Activated CD4-positive, alpha-beta T cell treated with anti-CD3 and anti-CD28 coated beads, Interleukin-2, amount 50 U/mL, for 16 hours (primary cell): Measurements from ENCODE around the gene NPW.

Source experiments
- DNase-seq: peaks from one replicate; pipeline ENCODE4 v3.0.0-alpha.2; 2020

The NPW gene

GRCh38 chr16:1984347-1985225, 35.0 kb upstream of the NPW start:
- no peak for DNase-seq

- DNase-seq = no peak
Observed at GRCh38 chr16:1985466-1986150, 34.0 kb upstream of the NPW start.

GRCh38 chr16:1987198-1987597, 32.4 kb upstream of the NPW start:
- DNase-seq = no peak

- no peak for DNase-seq
Observed at GRCh38 chr16:1989209-1990100, 30.1 kb upstream of the NPW start, which contains the start of gene SYNGR3. TSS of gene SYNGR3 (plus strand) at chr16:1989970. CDS start at chr16:1990103, 133 bp downstream.

- no peak for DNase-seq
Observed at GRCh38 chr16:1990101-1990350, 29.6 kb upstream of the NPW start.

- DNase-seq = peak; percentile 46
Observed at GRCh38 chr16:1990351-1991134, 29.0 kb upstream of the NPW start.

GRCh38 chr16:1991135-1991551, 28.4 kb upstream of the NPW start:
- peak; percentile 57 for DNase-seq

GRCh38 chr16:1991588-1991947, 28.0 kb upstream of the NPW start:
- no peak for DNase-seq

GRCh38 chr16:1991948-1992703, 27.5 kb upstream of the NPW start:
- DNase-seq = peak; percentile 99

- no peak for DNase-seq
Observed at GRCh38 chr16:1992704-1993317, 26.8 kb upstream of the NPW start.

- DNase-seq = peak; percentile 71
Observed at GRCh38 chr16:1993731-1994131, 25.9 kb upstream of the NPW start.

GRCh38 chr16:1997494-1998359, 21.9 kb upstream of the NPW start:
- DNase-seq = no peak

- DNase-seq = no peak
Observed at GRCh38 chr16:1998360-1998835, 21.2 kb upstream of the NPW start.

GRCh38 chr16:1998852-1999801, 20.5 kb upstream of the NPW start:
- no peak for DNase-seq

GRCh38 chr16:1999866-2000514, 19.6 kb upstream of the NPW start:
- no peak for DNase-seq

GRCh38 chr16:2001035-2001434, 18.6 kb upstream of the NPW start:
- no peak for DNase-seq

- DNase-seq = no peak
Observed at GRCh38 chr16:2001456-2002355, 17.9 kb upstream of the NPW start.
